Stomach (tissue), 9 donors: ENCODE results near the gene RASSF9. TPM values are rescaled to one million over a fixed set of nuclear protein-coding genes. Genes with fewer than 3 reads are reported as not detected.

Experiments
- DNase-seq, 2 donors: peaks; one replicate each; pipeline versions ENCODE4 v3.0.0 to v3.0.0-alpha.2; 2013 to 2019
- H3K27ac ChIP-seq, 5 donors: fragments of 200-600 bp in 4 of 5; sonication (generic) in 4 of 5; one replicate each; pipeline ENCODE4 v1.5.1; 2013 to 2019; ENCODE audit warnings: mild to moderate bottlenecking in 1 of 5, moderate library complexity in 1 of 5
- H3K27me3 ChIP-seq, 3 donors: fragments of 200-600 bp; sonication (generic); one replicate each; pipeline ENCODE4 v1.5.1; 2017 to 2019; ENCODE audit warnings: mixed run types in 1 of 3
- H3K36me3 ChIP-seq, 4 donors: fragments of 200-600 bp; sonication (generic); 1 replicate in 3 of 4; 2 replicates in 1 of 4; pipeline ENCODE4 v1.5.1; 2016 to 2019
- H3K4me1 ChIP-seq, 4 donors: fragments of 200-600 bp; sonication (generic); one replicate each; pipeline ENCODE4 v1.5.1; 2016 to 2019
- H3K4me3 ChIP-seq, 4 donors: fragments of 200-600 bp; sonication (generic) in 3 of 4; one replicate each; pipeline ENCODE4 v1.5.1; 2016 to 2019; ENCODE audit warnings: mild to moderate bottlenecking in 1 of 4
- H3K9me3 ChIP-seq, 4 donors: fragments of 200-600 bp; sonication (generic); one replicate each; pipeline ENCODE4 v1.5.1; 2016 to 2019
- EP300 ChIP-seq: sonication (generic); formaldehyde crosslinking; IDR thresholded peaks from one replicate; pipeline ENCODE4 v1.6.1; 2017; ENCODE audit warnings: antibody characterized with exemption
- POLR2A ChIP-seq, 4 donors: fragments of 450-650 bp; IDR thresholded peaks; one replicate each; pipeline ENCODE4 v1.6.1; 2016; ENCODE audit warnings: antibody characterized with exemption in 4 of 4, control low read depth in 2 of 4, mild to moderate bottlenecking in 1 of 4, moderate library complexity in 1 of 4
- POLR2AphosphoS5 ChIP-seq, 3 donors: sonication (generic); formaldehyde crosslinking; IDR thresholded peaks; one replicate each; pipeline ENCODE4 v1.6.1; 2016; ENCODE audit warnings: antibody characterized with exemption in 3 of 3
- WGBS, 5 donors: extraction: QIAGEN DNeasy Blood & Tissue Kit in 3 of 5; methylation state at CpG; one replicate each; pipeline versions ENCODE4 v1.1.5 to v1.1.7; 2013 to 2018; 5-methylcytosine and 5-hydroxymethylcytosine counted together
- intact Hi-C: fragments of 100-400 bp; cut with DNase I; formaldehyde crosslinking; loops from one replicate; pipeline ENCODE4 v1.15.1; 2023; ENCODE audit warnings: low total_unique reads
- polyA plus RNA-seq, 3 donors: library from polyadenylated mRNA; stranded (reverse); fragments of 200-250 nt; gene quantifications; one replicate each; pipeline ENCODE4 v1.2.3, GENCODE V29; 2013
- total RNA-seq, 5 donors: library from RNA; depleted of rRNA; stranded (reverse); fragments of >200 nt; gene quantifications; one replicate each; pipeline versions ENCODE4 v1.1.0 to v1.2.3, GENCODE V29; 2014 to 2016
- TF ChIP-seq, protein P1 (sequence below), 7 experiments: fragments of 450-650 bp in 4 of 7; fragments of 200-600 bp in 3 of 7; sonication (generic) in 3 of 7; IDR thresholded peaks; one replicate each; pipeline ENCODE4 v1.5.1; 2016 to 2019; ENCODE audit warnings: antibody characterized with exemption in 7 of 7, control low read depth in 2 of 7, mild to moderate bottlenecking in 1 of 7
- donor health status: healthy with polysubstance abuse.
- donor health status: Bipolar disorder and iron deficiency.
- donor health status: healthy.

Gene RASSF9
- total and polyA plus RNA-seq, 8 donors, result under 0.01 to 6.2 (median 0.58) TPM; not detected in 1

DNA sequence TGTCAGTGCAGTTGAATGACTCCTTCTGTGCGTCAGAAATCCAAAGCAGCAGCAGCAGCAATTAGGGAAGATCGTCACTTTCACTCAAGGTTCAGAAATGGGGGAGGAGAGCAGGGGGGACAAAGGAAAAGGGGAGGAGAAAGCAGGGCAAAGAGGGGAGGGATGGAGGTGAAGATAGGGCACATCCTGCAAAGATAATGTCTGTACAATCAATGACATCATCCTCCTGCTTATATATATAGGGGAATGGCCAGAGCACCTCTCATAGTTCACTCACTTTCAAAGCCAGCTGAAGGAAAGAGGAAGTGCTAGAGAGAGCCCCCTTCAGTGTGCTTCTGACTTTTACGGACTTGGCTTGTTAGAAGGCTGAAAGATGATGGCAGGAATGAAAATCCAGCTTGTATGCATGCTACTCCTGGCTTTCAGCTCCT, 37.8 kb upstream of the RASSF9 start, which contains the start of gene NTS:
Gene NTS (plus strand): TSS at position 265 of the 431 bp plus-strand sequence. CDS start 109 bp downstream, at position 374.
- peak in 1 of 2 donors; percentile 22 for DNase-seq
- H3K9me3 ChIP-seq, result no peaks in the 10 kb centered on the region
- H3K27me3 ChIP-seq, result no peaks in the 10 kb centered on the region
- H3K4me1 ChIP-seq, result no peaks in the 10 kb centered on the region
- TF ChIP-seq POLR2A (IDR thresholded peaks at IDR 0.05) (no peak), POLR2AphosphoS5 (IDR thresholded peaks at IDR 0.05) (no peak)
- H3K4me3 ChIP-seq, result no peak within 1 kb of the TSS
- H3K36me3 ChIP-seq, result no peaks in the 10 kb centered on the region
- no peak within 1 kb of the TSS for H3K27ac ChIP-seq
- WGBS, 5 donors, result 13 to 45% (median 31%) methylated on average over 3 of the region's 3 CpGs
- intact Hi-C loops, result no loop called here

DNA sequence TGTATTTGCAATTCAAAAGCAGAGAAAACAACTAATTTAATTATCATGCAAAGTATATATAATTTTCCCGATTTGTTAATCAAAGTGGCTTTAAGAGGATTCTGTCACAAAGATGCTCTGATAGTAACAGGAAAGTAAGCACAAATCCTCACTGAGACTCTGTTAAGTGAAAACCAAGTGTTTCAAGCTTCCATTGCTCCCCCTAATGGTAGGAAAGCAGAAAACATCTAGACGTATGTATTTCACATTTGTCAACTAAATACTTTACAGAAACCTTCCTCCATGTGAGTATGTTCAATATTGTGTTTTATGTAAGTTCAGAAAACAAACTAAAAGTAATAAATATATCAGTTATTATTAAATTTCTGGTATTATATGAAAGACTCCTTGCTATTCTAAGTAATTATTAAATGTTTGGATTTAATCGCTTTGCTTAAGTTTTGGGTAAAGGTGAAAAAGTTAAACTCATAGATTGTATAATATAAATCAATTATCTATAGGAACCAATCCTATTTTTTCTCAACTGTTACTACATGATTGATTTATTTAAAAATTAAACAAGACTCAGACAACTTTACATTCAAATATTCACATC, 36.4 kb upstream of the RASSF9 start:
- Histone ChIP-seq H3K36me3 (no peaks in the 10 kb centered on the region), H3K27ac (no peak overlapping the region), H3K27me3 (no peaks in the 10 kb centered on the region), H3K4me3 (no peak overlapping the region), H3K4me1 (no peaks in the 10 kb centered on the region), H3K9me3 (no peaks in the 10 kb centered on the region)
- DNase-seq, result peak in 1 of 2 donors; percentile 77
- 31 to 33% (median 33%) methylated on average over 3 of the region's 3 CpGs for WGBS, 5 donors
- intact Hi-C loops, result no loop called here
- TF ChIP-seq, protein P1, sequence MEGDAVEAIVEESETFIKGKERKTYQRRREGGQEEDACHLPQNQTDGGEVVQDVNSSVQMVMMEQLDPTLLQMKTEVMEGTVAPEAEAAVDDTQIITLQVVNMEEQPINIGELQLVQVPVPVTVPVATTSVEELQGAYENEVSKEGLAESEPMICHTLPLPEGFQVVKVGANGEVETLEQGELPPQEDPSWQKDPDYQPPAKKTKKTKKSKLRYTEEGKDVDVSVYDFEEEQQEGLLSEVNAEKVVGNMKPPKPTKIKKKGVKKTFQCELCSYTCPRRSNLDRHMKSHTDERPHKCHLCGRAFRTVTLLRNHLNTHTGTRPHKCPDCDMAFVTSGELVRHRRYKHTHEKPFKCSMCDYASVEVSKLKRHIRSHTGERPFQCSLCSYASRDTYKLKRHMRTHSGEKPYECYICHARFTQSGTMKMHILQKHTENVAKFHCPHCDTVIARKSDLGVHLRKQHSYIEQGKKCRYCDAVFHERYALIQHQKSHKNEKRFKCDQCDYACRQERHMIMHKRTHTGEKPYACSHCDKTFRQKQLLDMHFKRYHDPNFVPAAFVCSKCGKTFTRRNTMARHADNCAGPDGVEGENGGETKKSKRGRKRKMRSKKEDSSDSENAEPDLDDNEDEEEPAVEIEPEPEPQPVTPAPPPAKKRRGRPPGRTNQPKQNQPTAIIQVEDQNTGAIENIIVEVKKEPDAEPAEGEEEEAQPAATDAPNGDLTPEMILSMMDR (IDR thresholded peaks at IDR 0.05), result peak in 5 of 7 experiments; percentile 7 to 58 (median 44)
- no peak for TF ChIP-seq EP300

DNA sequence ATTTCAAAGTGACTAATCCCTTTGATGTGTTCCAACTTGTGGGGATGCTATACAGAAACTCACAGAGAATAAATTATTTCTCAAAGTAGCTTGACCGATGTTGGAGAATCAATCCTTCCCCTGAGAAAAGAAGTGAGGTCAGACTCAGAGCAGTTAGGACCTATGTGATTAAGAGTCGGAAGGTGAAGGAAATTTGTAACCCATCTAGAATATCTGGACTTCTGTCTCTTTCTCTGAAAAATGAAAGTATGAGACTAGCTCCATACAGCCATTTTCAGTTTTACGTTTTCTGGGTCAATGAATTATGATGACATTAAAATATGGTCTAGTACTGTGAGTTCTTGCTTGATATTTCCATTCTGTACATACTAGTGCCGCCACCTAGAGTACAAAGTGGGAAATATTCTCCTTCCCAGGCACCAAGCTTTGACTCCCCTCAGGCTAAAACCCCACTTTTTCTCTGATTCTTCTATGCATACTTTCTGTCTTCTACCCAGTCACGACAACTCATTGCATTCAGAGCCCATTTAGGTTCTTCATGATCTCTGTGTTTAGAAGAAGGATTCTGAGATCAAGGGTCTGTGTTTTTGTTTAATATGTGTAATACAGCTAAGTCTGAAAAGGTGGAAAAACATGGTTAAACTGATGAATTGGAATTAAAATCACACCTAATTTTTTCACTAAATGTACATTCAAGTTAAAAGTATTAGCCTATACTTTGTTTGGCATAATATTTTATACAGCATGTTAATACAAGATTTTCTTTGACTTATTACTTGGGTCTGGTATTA, 31.0 kb upstream of the RASSF9 start:
- peak in 1 of 2 donors; percentile 82 for DNase-seq
- Histone ChIP-seq H3K36me3 (no peaks in the 10 kb centered on the region), H3K27me3 (no peaks in the 10 kb centered on the region), H3K27ac (no peak overlapping the region), H3K9me3 (no peaks in the 10 kb centered on the region), H3K4me1 (peaks cover 0 to 7% (median 0%) of the 10 kb centered on the region in 4 donors), H3K4me3 (no peak overlapping the region)
- TF ChIP-seq, protein P1 (IDR thresholded peaks at IDR 0.05), result peak in 5 of 7 experiments; percentile 65 to 79 (median 76)
- TF ChIP-seq EP300, result no peak
- no peak for TF ChIP-seq POLR2A (IDR thresholded peaks at IDR 0.05)
- no peak for TF ChIP-seq POLR2AphosphoS5 (IDR thresholded peaks at IDR 0.05)
- intact Hi-C loops, result loop anchor here (5.0 kb wide), 2 partner anchors 290 to 400 kb away; no protein-coding TSS in a partner anchor
- WGBS, 5 donors, result 25 to 36% (median 31%) methylated on average over 5 of the region's 5 CpGs

DNA sequence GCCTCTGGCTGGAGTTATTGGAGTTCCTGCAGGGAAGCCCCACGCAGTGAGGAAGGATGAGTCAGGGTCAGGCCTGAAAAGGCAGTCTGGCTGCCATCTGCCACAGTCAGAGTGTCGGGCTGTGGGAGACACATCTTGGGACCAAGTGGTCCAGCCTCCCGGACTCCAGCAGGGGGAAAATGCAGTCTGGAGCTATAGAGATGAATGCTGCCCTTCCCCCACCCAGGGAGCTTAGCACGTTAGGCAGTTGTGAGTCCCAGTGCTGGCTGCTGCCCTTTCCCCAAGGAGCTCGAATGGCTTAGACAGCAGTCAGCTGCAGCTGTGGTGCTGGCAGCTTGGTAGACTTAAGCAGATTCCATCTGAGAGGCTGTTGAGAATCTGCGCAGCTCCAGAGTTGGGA, 29.7 kb upstream of the RASSF9 start:
- peaks cover 0 to 7% (median 0%) of the 10 kb centered on the region in 4 donors for H3K4me1 ChIP-seq
- H3K27ac ChIP-seq, result no peak overlapping the region
- no peak overlapping the region for H3K4me3 ChIP-seq
- intact Hi-C loops, result loop anchor here (5.0 kb wide), 2 partner anchors 289 to 399 kb away; no protein-coding TSS in a partner anchor
- no peak for DNase-seq
- no peaks in the 10 kb centered on the region for H3K27me3 ChIP-seq
- no peaks in the 10 kb centered on the region for H3K9me3 ChIP-seq
- H3K36me3 ChIP-seq, result no peaks in the 10 kb centered on the region
- TF ChIP-seq POLR2AphosphoS5 (IDR thresholded peaks at IDR 0.05) (no peak), EP300 (no peak), POLR2A (IDR thresholded peaks at IDR 0.05) (no peak)
- TF ChIP-seq, protein P1 (IDR thresholded peaks at IDR 0.05), result no peak
- WGBS, 5 donors, result 64 to 86% (median 77%) methylated on average over 5 to 6 of the region's 6 CpGs
